ENCODE measurements around the gene NUDT22.

DNA sequence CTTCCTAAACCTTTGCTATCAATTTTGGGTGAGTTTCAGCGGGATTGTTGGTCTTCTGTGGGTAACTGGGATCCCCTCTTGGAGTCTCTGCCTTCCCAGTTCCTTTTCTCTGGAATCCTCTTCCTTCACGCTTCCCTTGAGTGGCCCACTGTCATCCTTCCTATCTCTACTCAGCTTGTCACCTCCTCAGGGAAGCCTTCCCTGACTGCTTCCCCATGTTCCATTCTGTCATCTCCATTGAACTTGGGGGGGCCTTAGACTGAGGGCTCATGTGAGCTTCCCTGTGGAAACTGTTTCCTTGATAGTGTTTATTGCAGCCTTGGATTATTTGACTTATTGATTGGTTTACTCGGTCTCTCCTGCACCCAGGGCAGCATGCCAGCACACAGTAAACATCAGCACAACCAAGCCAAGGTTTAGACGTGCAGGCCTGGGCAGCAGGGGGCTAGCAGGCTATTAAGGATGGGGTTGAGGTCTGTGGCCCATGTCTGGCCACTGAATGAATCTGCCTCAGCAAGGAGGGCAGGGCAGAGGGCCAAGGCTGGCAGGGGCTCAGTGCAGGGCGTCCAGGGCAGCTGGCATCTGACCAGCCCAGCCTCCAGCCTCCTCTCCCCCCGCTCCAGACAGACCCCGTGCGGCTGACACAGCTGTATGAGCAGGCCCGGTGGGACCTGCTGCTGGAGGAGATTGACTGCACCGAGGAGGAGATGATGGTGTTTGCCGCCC lies 7.3 kb upstream of the NUDT22 start:
- TF ChIP-seq, protein P1, sequence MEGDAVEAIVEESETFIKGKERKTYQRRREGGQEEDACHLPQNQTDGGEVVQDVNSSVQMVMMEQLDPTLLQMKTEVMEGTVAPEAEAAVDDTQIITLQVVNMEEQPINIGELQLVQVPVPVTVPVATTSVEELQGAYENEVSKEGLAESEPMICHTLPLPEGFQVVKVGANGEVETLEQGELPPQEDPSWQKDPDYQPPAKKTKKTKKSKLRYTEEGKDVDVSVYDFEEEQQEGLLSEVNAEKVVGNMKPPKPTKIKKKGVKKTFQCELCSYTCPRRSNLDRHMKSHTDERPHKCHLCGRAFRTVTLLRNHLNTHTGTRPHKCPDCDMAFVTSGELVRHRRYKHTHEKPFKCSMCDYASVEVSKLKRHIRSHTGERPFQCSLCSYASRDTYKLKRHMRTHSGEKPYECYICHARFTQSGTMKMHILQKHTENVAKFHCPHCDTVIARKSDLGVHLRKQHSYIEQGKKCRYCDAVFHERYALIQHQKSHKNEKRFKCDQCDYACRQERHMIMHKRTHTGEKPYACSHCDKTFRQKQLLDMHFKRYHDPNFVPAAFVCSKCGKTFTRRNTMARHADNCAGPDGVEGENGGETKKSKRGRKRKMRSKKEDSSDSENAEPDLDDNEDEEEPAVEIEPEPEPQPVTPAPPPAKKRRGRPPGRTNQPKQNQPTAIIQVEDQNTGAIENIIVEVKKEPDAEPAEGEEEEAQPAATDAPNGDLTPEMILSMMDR (IDR thresholded peaks at IDR 0.05): no peak
- no peak for TF ChIP-seq POLR2A (IDR thresholded peaks at IDR 0.05)

All from heart left ventricle (tissue), 13 donors.